ENCODE measurements around the gene SH3BGRL3.

The SH3BGRL3 gene

DNA sequence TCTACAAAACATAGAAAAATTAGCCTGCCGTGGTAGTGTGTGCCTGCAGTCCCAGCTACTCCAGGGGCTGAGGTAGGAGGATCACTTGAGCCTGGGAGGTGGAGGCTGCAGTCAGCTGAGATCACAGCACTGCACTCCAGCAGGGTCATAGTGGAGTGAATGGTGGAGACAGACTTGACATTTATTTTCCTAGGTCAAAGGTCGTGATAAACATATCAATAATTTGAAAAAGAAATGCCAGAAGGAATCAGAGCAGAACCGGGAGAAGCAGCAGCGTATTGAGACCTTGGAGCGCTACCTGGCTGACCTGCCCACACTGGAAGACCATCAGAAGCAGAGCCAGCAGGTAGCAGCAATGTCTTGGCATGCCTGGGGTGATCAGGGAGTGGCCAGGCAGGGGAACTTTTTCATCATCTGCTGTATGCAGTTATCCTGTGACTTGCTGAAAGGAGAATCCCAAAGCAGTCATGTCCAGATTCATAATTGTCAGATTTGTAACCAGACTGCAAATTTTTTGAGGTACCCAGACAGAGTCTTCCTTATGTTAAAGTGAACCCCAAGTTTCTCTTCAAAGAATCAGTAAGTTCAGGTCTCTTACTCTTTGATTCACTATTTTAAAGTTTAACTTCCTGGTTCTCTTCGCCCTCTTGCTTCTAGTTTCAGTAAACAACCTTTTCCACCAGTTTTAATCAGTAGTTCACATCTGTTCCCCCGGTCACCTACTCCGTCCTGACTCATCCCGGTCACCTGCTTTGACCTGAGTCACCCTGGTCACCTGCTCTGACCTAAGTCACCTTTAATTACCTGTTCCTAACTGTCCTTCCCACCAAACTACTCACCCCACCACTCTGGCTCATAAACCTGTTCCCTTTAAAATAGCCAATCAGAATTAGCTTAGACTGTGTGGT lies 11.3 kb upstream of the SH3BGRL3 start:
- no peak for DNase-seq
- Mint-ChIP-seq H3K36me3 (peaks cover 68% of the 10 kb centered on the region), H3K9me3 (peaks cover 10% of the 10 kb centered on the region), H3K4me1 (no peaks in the 10 kb centered on the region), H3K27ac (no peak overlapping the region), H3K27me3 (no peaks in the 10 kb centered on the region), H3K4me3 (no peak overlapping the region)
- CTCF ChIA-PET = interaction anchor here (1.1 kb wide), 1 partner anchor 12 kb away, joined by 3 read pairs; no protein-coding TSS in a partner anchor

DNA sequence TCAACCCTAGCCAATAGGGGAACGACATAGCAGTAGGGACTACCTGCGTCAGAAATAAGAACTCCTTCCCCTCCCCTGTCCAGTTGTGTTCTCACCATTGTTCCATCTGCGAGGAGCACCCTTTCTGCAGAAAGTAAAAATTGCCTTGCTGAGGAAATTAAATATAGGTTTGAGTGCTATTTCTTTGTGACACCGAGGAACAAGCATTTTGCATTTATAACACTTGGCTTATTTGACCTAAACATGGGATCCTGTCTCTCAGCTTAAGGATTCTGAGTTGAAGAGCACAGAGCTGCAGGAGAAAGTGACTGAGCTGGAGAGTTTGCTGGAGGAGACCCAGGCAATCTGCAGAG lies 10.7 kb upstream of the SH3BGRL3 start:
- peak overlapping the region; percentile 29 for H3K27ac Mint-ChIP-seq
- CTCF ChIA-PET = interaction anchor here (1.1 kb wide), 1 partner anchor 12 kb away, joined by 3 read pairs; no protein-coding TSS in a partner anchor
- peaks cover 64% of the 10 kb centered on the region for H3K36me3 Mint-ChIP-seq
- peaks cover 10% of the 10 kb centered on the region for H3K9me3 Mint-ChIP-seq
- DNase-seq = no peak
- H3K4me3 Mint-ChIP-seq = no peak overlapping the region
- H3K4me1 Mint-ChIP-seq = peaks cover 1% of the 10 kb centered on the region
- H3K27me3 Mint-ChIP-seq = no peaks in the 10 kb centered on the region

DNA sequence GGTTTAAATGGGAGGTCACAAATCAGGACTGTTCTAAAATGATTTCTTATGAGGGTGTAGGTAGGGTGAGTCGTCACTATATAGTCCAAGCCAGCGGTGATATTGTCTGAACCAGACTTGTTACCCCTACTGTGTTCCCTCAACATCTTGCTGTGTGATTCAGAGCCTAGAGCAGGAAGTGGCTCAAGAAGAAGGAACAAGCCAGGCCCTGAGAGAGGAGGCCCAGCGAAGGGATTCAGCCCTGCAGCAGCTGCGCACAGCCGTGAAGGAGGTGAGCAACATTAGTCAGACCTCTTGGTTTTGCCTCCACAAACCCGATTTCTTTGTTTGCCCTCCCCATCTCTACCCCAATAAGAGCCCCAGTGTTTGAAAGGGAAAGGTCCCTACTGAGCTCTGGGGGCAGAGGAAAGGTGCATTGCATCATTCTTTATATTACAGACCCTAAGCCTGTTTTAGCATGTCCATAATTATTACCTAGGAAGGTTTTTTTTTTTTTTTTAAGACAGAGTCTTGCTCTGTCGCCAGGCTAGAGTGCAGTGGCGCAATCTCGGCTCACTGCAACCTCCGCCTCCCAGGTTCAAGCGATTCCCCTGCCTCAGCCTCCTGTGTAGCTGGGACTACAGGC lies 5.0 kb upstream of the SH3BGRL3 start:
- peaks cover 53% of the 10 kb centered on the region for H3K4me1 Mint-ChIP-seq
- H3K4me3 Mint-ChIP-seq = no peak overlapping the region

DNA sequence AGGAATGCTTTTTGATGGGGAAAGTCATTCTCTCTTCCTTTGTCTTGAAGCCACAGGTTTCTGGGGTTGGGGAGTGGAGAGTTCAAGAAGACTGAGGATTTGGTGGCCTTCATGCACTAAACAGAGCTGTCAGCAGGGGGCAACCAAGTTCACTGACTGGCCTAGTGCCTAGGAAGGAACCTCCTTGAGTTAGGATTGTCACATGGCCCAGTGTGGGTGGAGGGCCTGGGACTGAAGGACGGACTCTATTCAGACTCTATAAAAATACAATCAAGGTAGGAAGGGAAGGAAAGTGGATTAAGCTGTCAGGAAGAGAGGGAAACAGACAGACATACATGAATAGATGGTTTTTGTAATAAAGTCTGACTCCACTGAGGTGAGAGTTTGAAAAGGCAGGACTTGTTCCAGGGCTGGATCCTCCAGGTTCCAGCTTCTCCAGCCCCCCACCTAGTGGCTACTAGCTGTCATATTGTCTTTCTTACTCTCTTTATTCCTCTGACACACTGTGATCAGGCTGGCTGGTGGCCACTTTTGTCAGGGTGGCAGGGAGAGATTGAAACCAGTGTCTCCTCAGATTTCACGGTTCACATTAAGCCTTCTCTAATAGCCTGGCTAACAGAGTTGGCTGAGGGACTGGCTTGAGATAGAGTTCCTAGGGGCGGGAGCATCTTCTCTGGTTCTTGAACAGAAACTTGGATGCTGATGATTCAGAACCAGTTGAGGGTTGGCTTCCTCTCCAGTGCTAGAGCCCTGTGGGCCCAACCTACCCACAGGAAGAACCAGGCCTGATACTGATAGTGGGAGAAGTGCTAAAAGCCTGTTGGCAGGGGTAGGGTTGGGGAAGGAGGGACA lies 4.1 kb upstream of the SH3BGRL3 start:
- H3K9me3 Mint-ChIP-seq = no peaks in the 10 kb centered on the region
- H3K27me3 Mint-ChIP-seq = no peaks in the 10 kb centered on the region
- peaks cover 52% of the 10 kb centered on the region for H3K36me3 Mint-ChIP-seq
- peak overlapping the region; percentile 92 for H3K27ac Mint-ChIP-seq
- CTCF ChIA-PET = interaction anchor here (0.8 to 18.0 kb wide), 18 partner anchors 10 to 195 kb away, joined by 3 to 632 read pairs (median 4); partner anchors contain the start of genes CD52 and CEP85
- peak; percentile 89 for DNase-seq
- H3K4me1 Mint-ChIP-seq = peaks cover 57% of the 10 kb centered on the region
- no peak overlapping the region for H3K4me3 Mint-ChIP-seq

More for the DNA sequence above, 5.0 kb upstream of the SH3BGRL3 start:
- Mint-ChIP-seq H3K27me3 (no peaks in the 10 kb centered on the region), H3K9me3 (no peaks in the 10 kb centered on the region), H3K36me3 (peaks cover 52% of the 10 kb centered on the region), H3K27ac (peak overlapping the region; percentile 47)
- no peak for DNase-seq
- CTCF ChIA-PET = interaction anchor here (0.7 to 18.0 kb wide), 18 partner anchors 9 to 195 kb away, joined by 3 to 632 read pairs (median 4); partner anchors contain the start of genes CD52, CEP85 and ZNF593

DNA sequence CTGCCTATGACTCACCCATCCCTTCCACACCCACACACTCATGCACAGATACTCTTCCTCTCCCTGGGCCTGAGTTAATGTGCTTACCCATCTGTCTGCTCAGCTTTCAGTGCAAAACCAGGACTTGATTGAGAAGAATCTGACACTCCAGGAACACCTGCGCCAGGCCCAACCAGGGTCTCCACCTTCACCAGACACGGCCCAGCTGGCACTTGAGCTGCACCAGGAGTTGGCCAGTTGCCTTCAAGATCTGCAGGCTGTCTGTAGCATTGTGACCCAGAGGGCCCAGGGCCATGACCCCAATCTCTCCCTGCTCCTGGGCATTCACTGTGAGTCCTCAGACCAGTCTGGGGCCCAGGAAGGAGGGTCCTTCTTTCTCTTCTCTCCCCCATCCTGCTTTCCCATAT lies 3.5 kb upstream of the SH3BGRL3 start:
- Mint-ChIP-seq H3K4me3 (peak overlapping the region; percentile 33), H3K4me1 (peaks cover 63% of the 10 kb centered on the region), H3K36me3 (peaks cover 58% of the 10 kb centered on the region), H3K9me3 (no peaks in the 10 kb centered on the region), H3K27me3 (no peaks in the 10 kb centered on the region), H3K27ac (peak overlapping the region; percentile 92)
- DNase-seq = no peak
- CTCF ChIA-PET = interaction anchor here (0.5 to 18.0 kb wide), 11 partner anchors 11 to 154 kb away, joined by 3 to 632 read pairs (median 5); partner anchors contain the start of genes CD52 and CEP85

DNA sequence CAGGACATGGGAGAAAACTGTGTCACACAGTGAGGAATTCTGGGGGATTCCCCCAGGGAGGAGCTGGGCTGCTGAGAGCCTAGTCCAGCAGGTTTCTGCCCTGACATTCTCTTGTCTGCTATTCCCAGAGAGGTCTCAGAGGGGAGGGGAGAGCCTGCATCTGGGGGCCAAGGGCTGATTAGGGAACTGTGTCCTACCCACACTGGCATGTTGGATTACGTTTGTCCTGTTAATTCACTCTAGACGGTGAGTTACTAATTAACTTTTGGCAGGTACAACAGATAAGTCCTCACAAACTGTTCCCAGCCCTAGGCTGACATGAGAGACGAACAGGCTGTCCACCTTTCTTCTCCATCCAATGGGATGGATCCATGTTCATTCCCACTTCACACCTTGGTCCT lies 2.6 kb upstream of the SH3BGRL3 start:
- Mint-ChIP-seq H3K27ac (peak overlapping the region; percentile 92), H3K36me3 (peaks cover 57% of the 10 kb centered on the region), H3K27me3 (no peaks in the 10 kb centered on the region), H3K9me3 (no peaks in the 10 kb centered on the region), H3K4me1 (peaks cover 70% of the 10 kb centered on the region), H3K4me3 (peak overlapping the region; percentile 33)
- no peak for DNase-seq
- CTCF ChIA-PET = interaction anchor here (0.9 to 18.0 kb wide), 7 partner anchors 10 to 140 kb away, joined by 3 to 632 read pairs (median 11); partner anchors contain the start of genes CD52 and CEP85

DNA sequence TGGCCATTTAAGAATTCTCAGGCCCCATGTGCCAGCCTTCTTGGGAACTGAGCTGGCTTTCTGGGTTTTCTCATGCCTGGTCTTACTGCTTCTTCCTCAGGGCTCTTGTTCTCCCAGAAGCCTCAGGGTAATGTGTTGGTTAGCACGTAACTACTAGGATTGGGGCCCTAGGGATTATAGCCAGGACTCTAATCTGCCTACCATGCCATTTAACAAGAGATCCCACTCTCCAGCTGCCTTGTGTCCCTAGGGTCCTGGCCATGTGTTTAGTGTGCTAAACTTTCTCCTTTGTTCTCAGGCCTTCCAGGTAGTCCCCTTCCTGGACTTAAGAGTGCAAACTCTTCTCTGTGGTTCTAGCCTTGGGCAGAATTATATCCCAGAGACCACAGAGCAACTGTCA lies 2.2 kb upstream of the SH3BGRL3 start:
- Mint-ChIP-seq H3K27me3 (no peaks in the 10 kb centered on the region), H3K4me1 (peaks cover 74% of the 10 kb centered on the region), H3K9me3 (no peaks in the 10 kb centered on the region), H3K27ac (peak overlapping the region; percentile 92), H3K4me3 (no peak overlapping the region), H3K36me3 (peaks cover 60% of the 10 kb centered on the region)
- no peak for DNase-seq
- CTCF ChIA-PET = interaction anchor here (1.0 to 18.0 kb wide), 5 partner anchors 9 to 113 kb away, joined by 3 to 632 read pairs (median 20); partner anchors contain the start of genes CD52 and CEP85

DNA sequence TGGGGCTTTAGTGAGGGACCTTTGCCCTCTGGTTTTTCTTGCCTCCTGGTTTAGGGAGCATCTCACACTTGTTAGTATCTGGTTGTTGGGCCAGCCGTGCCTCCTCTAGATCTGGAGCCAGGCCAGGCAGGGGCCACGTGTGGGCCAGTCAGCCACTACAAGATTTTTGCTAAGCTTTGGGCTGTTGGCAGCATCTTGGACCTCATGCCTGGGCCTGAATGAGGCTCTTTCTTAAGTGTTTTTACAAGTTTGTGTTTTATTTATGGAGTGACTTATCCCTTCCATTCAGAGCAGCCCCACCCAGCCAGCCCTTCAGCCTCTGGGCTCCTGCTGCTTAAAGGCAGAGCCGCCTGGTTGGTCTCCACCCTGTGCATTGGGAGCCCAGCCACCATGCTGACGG lies 1.6 kb upstream of the SH3BGRL3 start:
- H3K36me3 Mint-ChIP-seq = peaks cover 62% of the 10 kb centered on the region
- peak overlapping the region; percentile 33 for H3K4me3 Mint-ChIP-seq
- no peaks in the 10 kb centered on the region for H3K27me3 Mint-ChIP-seq
- CTCF ChIA-PET = interaction anchor here (1.0 to 18.0 kb wide), 4 partner anchors 9 to 113 kb away, joined by 3 to 632 read pairs (median 44); partner anchors contain the start of gene CD52
- DNase-seq = no peak
- H3K9me3 Mint-ChIP-seq = no peaks in the 10 kb centered on the region
- peaks cover 80% of the 10 kb centered on the region for H3K4me1 Mint-ChIP-seq
- peak overlapping the region; percentile 92 for H3K27ac Mint-ChIP-seq

DNA sequence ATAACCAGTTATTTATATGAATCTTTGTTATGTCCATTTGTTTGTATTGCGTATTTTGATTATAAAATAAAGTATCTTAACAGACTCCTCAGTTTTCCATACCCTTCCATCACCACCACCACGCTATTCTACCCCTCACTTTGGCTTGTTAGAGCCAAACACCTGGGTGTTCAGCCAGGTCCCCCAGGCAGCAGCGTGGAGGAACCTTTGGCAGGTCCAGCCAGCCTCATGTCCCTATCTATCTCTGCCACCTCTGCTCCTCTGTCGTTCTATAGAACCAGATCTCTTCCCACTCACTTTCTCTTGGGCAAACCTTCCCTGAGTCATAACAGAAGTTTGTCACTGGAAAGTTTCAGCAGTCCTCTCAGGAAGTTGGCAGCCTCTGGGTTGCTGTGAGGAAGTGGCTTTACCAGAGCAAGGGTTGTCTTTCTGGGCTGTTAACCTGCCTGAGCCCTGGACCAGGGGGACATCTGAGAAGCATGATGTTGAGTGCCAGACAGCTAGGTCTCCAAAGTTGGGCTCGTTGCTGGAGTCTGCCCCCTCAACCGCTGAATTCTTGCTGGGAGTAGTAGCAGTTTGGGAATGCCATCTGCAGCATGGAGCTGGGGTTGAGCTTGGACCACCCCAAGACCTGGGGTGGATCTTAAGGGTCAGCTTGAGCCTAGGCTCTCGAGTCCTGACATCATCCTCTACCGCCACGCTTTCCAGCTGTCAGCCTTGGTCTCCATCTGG lies 996 bp upstream of the SH3BGRL3 start:
- H3K27ac Mint-ChIP-seq = peak overlapping the region; percentile 92
- H3K4me3 Mint-ChIP-seq = peak overlapping the region; percentile 91
- H3K9me3 Mint-ChIP-seq = no peaks in the 10 kb centered on the region
- H3K36me3 Mint-ChIP-seq = peaks cover 67% of the 10 kb centered on the region
- CTCF ChIA-PET = interaction anchor here (0.8 to 18.0 kb wide), 8 partner anchors 10 to 139 kb away, joined by 3 to 632 read pairs (median 4); partner anchors contain the start of gene CD52
- DNase-seq = peak; percentile 43
- peaks cover 86% of the 10 kb centered on the region for H3K4me1 Mint-ChIP-seq
- H3K27me3 Mint-ChIP-seq = no peaks in the 10 kb centered on the region

DNA sequence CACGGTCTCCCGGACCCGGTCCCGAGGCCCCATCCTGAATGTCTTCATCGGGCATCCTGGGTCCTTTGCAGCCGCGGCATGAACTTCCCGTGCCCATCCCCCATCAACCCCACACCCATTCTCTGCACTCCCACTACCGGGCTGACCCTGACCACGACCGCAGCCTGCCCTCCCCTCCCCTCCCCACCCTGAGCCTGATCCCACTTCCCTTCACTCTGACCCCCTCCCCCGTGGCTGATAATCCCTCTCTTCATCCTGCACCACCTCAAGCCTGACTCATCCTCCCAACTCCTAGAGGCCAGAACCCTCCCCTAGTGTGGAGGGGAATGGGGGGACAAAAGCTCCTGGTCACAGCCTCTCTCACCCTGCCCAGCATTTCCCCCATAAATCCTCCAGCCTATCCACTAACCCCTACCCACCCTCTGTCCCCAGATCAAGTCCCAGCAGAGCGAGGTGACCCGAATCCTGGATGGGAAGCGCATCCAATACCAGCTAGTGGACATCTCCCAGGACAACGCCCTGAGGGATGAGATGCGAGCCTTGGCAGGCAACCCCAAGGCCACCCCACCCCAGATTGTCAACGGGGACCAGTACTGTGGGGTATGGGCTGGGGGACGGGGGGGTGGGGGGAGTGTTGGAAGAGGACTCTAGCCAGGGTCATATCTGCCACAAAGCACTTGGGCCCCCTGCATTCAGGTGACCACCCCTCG lies 602 bp downstream of the SH3BGRL3 start:
- Mint-ChIP-seq H3K27me3 (no peaks in the 10 kb centered on the region), H3K27ac (peak overlapping the region; percentile 93), H3K36me3 (peaks cover 68% of the 10 kb centered on the region), H3K9me3 (no peaks in the 10 kb centered on the region), H3K4me3 (peak overlapping the region; percentile 91), H3K4me1 (peaks cover 90% of the 10 kb centered on the region)
- DNase-seq = peak; percentile 54
- CTCF ChIA-PET = interaction anchor here (1.1 to 18.0 kb wide), 4 partner anchors 42 to 137 kb away, joined by 3 to 632 read pairs (median 7); partner anchors contain the start of gene CD52

DNA sequence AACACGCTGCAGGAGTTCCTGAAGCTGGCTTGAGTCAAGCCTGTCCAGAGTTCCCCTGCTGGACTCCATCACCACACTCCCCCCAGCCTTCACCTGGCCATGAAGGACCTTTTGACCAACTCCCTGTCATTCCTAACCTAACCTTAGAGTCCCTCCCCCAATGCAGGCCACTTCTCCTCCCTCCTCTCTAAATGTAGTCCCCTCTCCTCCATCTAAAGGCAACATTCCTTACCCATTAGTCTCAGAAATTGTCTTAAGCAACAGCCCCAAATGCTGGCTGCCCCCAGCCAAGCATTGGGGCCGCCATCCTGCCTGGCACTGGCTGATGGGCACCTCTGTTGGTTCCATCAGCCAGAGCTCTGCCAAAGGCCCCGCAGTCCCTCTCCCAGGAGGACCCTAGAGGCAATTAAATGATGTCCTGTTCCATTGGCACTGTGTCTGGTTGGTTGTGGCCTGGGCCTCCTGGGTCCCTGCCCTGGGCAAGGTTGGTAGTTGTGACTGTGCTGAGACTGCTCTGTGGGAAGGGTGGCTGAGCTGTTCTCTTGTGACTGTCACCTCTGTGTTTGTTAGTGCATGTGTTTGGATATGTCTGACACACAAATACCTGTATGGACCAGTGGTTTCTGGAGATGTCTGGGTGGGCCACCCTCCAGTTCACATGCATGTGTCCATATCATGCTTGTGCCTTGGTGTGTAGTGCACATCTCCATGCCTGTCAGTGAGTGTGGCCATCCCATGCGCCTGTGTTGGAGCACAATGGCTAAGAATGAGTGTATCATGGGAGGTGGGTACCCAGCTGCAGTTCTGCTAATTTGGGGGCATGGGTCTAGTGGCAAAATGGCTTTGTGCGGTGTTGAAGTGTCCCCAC lies 1.4 kb downstream of the SH3BGRL3 start:
- DNase-seq = no peak
- peak overlapping the region; percentile 93 for H3K27ac Mint-ChIP-seq
- peaks cover 66% of the 10 kb centered on the region for H3K36me3 Mint-ChIP-seq
- CTCF ChIA-PET = interaction anchor here (1.3 to 18.0 kb wide), 3 partner anchors 41 to 136 kb away, joined by 3 to 632 read pairs (median 10); partner anchors contain the start of gene CD52
- H3K4me1 Mint-ChIP-seq = peaks cover 90% of the 10 kb centered on the region
- H3K9me3 Mint-ChIP-seq = no peaks in the 10 kb centered on the region
- no peaks in the 10 kb centered on the region for H3K27me3 Mint-ChIP-seq
- H3K4me3 Mint-ChIP-seq = peak overlapping the region; percentile 91

All from activated naive CD4-positive, alpha-beta T cell treated with anti-CD3 and anti-CD28 coated beads, Interleukin-2, amount 10 ng/mL, durations not matched to agents 7 days and 5 days (primary cell).